ENCODE data around the gene APOC1.

Gene APOC1

GRCh38 chr19:44959691-44960090 is 45.3 kb downstream of the APOC1 start:
- DNase-seq, result no peak

- DNase-seq, result no peak
These were observed 46.7 kb downstream of the APOC1 start for GRCh38 chr19:44960906-44961728.

GRCh38 chr19:44961821-44962220 is 47.4 kb downstream of the APOC1 start:
- DNase-seq, result no peak

- DNase-seq, result no peak
These were observed 53.7 kb downstream of the APOC1 start for GRCh38 chr19:44968118-44968517.

GRCh38 chr19:44968670-44969069 is 54.3 kb downstream of the APOC1 start:
- DNase-seq, result no peak

All from CD4-positive, alpha-beta T cell treated with Interleukin-17A for 1 hour (primary cell).